ENCODE data around the gene NOLC1. TPM values are rescaled to one million over a fixed set of nuclear protein-coding genes. Genes with fewer than 3 reads are reported as not detected.

The NOLC1 gene
- total and polyA plus RNA-seq, 10 of the 15 experiments (the other 5 are each of a cell fraction or from before 2014, with no cell fraction given) = 91.7 to 244 (median 128) TPM

DNA sequence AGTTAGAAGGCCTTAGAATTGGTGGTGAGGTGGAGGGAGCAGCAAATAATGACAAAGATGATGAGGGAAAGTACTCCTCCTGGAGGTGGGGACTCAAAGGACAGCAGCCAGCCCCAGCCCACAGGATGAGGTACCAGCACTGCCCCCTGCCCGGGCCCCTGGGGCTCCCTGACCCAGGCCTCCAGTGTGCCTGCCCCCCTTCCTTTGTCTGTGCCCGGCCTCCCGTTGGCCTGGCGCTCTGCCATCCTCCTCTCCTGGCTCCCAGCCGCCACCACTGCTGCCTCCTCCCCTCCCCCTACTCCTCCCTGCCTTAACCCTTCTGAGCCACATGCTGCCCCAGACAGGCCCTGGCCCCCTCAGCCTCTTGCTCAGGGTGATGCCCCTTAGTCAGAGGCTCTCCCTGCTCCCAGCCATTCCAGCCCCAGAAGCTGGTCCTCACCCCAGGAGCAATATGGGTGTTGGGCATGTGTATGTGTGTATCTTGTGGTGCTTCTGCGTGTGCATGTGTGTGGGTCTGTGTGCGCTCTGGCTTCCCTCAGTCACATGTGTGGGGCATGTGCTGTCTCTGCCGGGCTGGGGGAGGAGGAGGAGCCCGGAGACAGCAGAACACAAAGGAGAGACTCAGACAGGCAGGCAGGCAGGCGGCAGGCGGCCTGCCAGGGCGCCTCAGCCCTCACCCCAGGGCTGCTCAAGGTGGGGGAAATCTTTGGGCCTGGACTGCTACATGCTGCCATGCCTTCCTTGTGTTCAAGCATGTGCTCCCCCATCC lies 34.6 kb upstream of the NOLC1 start (continued):
- no peak for TF ChIP-seq ZNF592 (IDR thresholded peaks at IDR 0.05)
- TF ChIP-seq, protein P1, sequence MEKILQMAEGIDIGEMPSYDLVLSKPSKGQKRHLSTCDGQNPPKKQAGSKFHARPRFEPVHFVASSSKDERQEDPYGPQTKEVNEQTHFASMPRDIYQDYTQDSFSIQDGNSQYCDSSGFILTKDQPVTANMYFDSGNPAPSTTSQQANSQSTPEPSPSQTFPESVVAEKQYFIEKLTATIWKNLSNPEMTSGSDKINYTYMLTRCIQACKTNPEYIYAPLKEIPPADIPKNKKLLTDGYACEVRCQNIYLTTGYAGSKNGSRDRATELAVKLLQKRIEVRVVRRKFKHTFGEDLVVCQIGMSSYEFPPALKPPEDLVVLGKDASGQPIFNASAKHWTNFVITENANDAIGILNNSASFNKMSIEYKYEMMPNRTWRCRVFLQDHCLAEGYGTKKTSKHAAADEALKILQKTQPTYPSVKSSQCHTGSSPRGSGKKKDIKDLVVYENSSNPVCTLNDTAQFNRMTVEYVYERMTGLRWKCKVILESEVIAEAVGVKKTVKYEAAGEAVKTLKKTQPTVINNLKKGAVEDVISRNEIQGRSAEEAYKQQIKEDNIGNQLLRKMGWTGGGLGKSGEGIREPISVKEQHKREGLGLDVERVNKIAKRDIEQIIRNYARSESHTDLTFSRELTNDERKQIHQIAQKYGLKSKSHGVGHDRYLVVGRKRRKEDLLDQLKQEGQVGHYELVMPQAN (conservative IDR thresholded peaks at IDR 0.05) = peak; percentile 75
- TF ChIP-seq HDGF (IDR thresholded peaks at IDR 0.05) = peak; percentile 99
- peak; percentile 71 for TF ChIP-seq POLR2AphosphoS5 (IDR thresholded peaks at IDR 0.05; ENCODE audit: low read length)
- no peak for TF ChIP-seq GABPA (IDR thresholded peaks at IDR 0.05; ENCODE audit: low read depth)
- TF ChIP-seq POU2F2 (IDR thresholded peaks at IDR 0.05; ENCODE audit: borderline replicate concordance, low read depth, low read length) = peak; percentile 65; the same call in 1 of the 3 replicates
- no peak for TF ChIP-seq RBBP5 (conservative IDR thresholded peaks at IDR 0.05)
- TF ChIP-seq BHLHE40 (IDR thresholded peaks at IDR 0.05; ENCODE audit: borderline replicate concordance in 1 of 2, low read depth in 2 of 2, low read length in 1 of 2) = peak; percentile 82 to 90
- TF ChIP-seq MAX (IDR thresholded peaks at IDR 0.05; ENCODE audit: low read depth, low read length) = peak; percentile 91
- peak; percentile 10; the same call in 1 of the 2 replicates for TF ChIP-seq BRCA1 (IDR thresholded peaks at IDR 0.05; ENCODE audit: low read depth, low read length)
- TF ChIP-seq BACH1 (IDR thresholded peaks at IDR 0.05; ENCODE audit: borderline replicate concordance) = peak; percentile 25
- TF ChIP-seq MLLT1 (IDR thresholded peaks at IDR 0.05) = 0 out of 2 replicates have a peak, but pooled peaks have one; percentile 68
- TF ChIP-seq TBL1XR1 (IDR thresholded peaks at IDR 0.05; ENCODE audit: low read depth, low read length) = no peak
- TF ChIP-seq CEBPZ (IDR thresholded peaks at IDR 0.05; ENCODE audit: low read depth, low read length) = no peak
- TF ChIP-seq POLR2A (IDR thresholded peaks at IDR 0.05; ENCODE audit: low read depth, low read length) = peak; percentile 75
